ENCODE results near the gene GTPBP6. TPM values are rescaled to one million over a fixed set of nuclear protein-coding genes. Genes with fewer than 3 reads are reported as not detected.
"Not testable (repeated sequence)": the region's sequence is repeated elsewhere in the genome, so short reads cannot be mapped to it uniquely, and the experiment has no call there.

The GTPBP6 gene
- total RNA-seq, 1 experiment from 2014 or later, result 62.6 TPM

DNA sequence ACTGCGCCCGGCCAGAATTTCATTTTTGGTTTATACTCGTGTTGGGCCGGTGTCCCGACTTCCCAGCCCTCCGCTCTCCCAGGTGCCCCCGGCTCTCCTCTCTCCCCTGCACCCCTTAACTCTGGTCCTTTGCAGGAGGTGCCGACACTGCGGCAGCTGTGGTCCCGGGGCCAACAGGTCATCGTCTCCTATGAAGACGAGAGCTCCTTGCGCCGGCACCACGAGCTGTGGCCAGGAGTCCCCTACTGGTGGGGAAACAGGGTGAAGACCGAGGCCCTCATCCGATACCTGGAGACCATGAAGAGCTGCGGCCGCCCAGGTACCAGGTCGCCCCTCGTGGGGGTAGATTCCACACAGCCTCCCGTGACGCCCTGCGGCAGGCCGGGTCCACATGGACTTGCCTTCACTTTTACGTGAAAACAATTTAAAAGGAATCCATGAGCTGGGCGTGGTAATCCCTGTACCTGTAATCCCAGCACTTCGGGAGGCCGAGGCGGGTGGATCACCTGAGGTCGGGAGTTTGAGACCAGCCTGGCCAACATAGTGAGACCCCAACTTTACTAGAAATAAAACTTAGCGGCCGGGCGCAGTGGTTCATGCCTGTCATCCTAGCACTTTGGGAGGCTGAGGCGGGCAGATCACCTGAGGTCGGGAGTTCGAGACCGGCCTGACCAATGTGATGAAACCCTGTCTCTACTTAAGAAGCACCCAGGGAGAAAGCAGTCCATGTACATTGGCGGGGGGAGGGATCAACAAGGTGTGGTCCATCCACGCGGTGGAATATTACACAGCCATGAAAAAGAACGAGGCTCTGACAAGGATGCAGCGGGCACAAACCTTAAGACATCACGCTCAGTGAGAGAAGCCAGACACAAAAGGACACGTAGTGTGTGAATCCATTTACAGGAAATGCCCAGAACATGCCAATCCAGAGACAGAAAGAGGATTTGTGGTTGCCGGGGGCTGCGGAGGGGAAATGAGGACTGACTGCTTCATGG lies 25.4 kb downstream of the GTPBP6 start:
- DNase-seq (ENCODE audit: low spot score), result no peak

DNA sequence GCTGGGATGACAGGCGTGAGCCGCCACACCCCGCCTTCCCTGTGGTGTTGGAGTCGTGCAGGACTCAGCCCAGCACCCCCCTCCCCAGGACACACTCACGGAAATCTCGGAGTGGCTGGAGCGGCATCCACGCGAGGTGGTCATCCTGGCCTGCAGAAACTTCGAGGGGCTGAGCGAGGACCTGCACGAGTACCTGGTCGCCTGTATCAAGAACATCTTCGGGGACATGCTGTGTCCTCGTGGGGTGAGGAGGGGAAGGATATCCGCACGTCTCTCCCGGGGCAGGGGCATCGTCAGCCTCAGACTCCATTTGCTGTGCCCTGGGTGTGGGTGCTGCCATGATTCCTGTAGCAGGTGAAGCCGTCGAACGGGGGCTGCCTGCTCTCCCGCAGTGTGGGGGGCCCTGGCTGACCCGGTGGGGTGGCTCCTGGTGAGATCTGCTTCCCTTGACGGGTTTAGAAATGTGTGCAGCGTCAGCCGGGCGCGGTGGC lies 27.1 kb downstream of the GTPBP6 start:
- no peak for DNase-seq (ENCODE audit: low spot score)

DNA sequence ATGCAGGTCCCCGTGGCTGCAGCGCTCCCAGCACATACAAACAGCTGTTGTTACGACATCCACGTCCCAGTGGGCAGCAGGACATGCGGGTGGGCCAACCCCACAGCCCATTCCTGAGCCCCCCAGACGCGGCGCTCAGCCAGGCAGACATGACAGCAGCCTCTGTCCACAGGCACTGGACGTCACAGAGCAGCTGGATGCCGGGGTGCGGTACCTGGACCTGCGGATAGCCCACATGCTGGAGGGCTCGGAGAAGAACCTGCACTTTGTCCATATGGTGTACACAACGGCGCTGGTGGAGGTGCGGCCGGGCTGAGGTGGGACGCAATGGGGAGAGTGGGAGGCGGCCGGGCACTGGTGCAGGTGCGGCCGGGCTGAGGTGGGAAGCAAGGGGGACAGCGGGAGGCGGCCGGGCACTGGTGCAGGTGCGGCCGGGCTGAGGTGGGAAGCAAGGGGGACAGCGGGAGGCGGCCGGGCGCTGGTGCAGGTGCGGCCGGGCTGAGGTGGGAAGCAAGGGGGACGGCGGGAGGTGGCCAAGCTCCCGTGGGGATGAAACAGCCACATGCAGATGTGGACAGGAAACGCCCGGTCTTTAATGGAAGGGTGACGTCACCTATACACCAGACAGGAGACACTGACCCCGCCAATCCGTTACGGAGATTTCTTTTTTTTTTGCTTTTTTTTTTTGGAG lies 28.0 kb downstream of the GTPBP6 start:
- DNase-seq (ENCODE audit: low spot score), result no peak

DNA sequence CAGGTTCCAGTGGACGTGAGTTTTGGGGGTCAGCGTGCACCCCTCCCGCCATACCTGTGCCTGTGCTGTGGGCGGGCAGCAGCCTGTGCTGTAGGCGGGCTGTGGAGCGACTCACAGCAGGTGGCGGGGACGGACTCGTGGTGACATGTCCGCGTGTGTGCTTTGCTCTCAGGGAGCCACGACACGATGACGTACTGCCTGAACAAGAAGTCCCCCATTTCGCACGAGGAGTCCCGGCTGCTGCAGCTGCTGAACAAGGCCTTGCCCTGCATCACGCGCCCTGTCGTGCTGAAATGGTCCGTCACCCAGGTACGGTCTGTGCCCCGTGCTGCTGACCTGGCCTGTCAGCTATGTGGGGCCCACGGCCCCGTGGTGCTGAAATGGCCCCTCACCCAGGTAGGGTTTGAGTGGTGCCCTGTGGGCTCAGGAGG lies 30.0 kb downstream of the GTPBP6 start:
- no peak for DNase-seq (ENCODE audit: low spot score)

DNA sequence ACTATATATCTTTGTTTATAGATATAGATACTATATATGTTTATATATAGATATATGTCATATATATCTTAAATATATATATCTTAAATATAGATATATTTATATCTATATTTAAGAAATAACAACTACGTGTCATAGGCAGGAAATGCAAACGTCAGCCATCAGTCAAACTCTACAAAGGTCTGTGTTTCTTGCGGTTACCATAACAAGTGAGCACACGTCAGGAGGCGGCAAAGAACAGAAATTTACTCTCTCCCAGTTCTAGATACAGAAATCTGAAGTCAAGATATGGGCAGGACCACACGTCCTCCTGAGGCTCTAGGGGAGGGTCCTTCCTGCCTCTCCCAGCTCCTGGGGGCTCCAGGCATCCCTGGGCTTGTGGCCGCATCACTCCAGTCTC lies 30.9 kb downstream of the GTPBP6 start:
- DNase-seq (ENCODE audit: low spot score), result no peak

DNA sequence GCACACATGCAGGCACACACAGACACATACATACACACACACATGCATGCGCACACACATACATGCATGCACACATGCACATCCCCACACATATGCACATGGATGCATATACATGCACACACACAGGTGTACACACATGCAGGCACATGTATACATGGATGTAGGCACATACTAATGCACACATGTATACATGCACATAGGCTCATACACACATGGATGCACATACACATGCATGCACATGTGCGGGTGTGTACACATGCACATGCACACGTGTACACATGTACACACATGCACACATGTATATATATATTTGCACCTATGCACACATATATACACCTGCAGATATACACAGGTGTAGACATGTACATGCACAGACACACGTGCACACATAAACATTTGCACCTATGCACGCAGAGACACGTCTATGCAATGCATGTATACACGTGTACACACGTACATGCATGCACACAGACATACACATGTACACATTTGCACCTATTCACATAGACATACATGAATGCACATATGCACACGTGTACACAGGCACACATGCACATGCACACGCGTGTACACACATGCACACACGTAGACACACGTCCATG lies 33.4 kb downstream of the GTPBP6 start:
- no peak for DNase-seq (ENCODE audit: low spot score)

DNA sequence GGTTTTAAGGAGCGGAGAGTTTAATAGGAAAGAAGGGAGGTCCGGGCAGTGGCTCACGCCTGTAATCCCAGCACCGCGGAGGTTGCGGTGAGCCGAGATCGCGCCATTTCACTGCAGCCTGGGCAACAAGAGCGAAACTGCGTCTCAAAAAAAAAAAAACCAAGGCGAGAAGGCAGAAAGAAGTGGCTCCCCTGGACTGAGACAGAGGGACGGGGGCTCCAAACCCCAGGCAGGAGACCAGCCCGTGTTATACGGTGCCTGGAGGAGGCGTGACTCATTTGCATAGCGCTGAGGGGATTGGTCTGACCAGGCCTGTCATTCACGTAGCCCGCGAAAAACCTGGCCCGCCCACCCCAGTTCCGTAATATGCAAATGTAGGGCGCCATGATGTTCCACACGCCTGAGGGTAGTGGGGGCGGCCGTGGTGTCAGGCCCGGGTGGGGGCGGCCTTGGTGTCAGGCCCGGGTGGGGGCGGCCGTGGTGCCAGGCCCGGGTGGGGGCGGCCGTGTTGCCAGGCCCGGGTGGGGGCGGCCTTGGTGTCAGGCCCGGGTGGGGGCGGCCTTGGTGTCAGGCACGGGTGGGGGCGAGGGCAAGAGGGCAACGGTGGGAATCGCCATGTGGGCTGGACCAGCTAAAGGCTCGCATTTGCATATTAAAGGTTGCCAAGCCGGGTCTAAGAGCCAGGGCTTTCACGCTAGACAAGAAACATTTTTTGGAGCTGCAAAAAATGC lies 35.3 kb downstream of the GTPBP6 start:
- peak; percentile 92 for DNase-seq (ENCODE audit: low spot score)

DNA sequence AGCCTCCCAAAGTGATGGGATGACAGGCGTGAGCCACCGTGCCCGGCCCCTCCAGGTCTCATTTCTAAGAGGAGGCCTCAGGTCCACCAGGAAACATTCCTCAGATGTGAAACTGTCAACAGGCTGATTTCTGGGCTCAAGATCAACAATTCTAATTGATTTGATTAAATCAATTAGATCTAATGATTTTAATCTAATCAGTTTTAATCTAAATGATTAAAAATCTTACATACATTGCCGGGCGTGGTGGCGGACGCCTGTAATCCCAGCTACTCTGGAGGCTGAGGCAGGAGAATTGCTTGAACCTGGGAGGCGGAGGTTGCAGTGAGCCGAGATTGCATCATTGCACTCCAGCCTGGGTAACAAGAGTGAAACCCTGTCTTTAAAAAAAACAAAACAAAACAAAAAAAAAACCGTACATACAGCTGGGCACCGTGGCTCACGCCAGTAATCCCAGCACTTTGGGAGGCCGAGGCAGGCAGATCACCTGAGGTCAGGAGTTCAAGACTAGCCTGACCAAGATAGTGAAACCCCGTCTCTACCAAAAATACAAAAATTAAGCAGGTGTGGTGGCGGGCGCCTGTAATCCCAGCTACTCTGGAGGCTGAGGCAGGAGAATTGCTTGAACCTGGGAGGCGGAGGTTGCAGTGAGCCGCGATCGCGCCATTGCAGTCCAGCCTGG lies 36.5 kb downstream of the GTPBP6 start:
- DNase-seq (ENCODE audit: low spot score), result not testable (repeated sequence)

DNA sequence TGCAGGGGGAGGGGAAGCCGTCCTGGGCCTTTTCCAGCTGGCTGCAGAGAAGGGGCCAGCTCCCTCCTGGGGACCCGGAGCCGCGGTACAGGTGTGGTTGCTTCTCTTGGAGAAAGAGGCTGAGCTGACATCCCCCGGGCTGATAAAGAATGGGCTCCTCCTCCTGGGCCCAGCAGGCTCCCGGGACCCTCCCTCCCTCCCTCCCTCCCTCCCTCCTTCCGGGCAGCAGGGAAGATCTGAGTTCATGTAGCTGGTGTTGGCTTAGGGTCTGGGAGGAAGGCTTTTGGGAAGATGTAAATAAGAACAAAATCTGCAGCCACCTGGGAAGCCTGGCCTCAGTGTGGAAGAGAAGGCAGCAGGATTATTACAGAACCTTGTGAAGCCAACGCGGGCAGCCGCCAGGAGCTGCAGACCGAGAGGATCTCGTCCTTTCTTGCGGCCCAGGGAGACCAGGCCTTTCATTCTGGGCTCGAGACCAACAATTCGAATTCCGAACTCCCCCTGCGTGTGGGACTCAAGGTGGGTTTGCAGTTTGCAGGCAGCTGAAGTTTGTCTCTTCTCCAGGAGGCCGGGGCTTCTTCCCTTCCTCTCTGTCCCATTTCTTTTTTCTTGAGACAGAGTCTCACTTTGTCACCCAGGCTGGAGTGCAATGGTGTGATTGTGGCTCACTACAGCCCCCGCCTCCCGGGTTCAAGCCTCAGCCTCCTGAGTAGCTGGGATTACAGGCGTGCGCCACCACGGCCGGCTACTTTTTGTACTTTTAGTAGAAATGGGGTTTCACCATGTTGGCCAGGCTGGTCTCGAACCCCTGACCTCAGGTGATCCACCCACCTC lies 37.2 kb downstream of the GTPBP6 start, which contains the start of gene PLCXD1:
TSS of gene PLCXD1 (plus strand) at position 216 of the 834 bp plus-strand sequence. CDS start 2,807 bp downstream, outside the sequence.
- DNase-seq (ENCODE audit: low spot score), result peak; percentile 45

DNA sequence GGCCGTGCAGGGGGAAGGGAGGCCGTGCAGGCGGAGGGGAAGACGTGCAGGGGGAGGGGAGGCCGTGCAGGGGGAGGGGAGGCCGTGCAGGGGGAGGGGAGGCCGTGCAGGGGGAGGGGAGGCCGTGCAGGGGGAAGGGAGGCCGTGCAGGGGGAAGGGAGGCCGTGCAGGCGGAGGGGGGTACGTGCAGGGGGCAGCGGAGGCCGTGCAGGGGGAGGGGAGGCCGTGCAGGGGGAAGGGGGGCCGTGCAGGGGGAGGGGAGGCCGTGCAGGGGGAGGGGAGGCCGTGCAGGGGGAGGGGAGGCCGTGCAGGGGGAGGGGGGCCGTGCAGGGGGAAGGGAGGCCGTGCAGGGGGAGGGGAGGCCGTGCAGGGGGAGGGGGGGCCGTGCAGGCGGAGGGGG lies 37.9 kb downstream of the GTPBP6 start:
- DNase-seq (ENCODE audit: low spot score), result not testable (repeated sequence)

DNA sequence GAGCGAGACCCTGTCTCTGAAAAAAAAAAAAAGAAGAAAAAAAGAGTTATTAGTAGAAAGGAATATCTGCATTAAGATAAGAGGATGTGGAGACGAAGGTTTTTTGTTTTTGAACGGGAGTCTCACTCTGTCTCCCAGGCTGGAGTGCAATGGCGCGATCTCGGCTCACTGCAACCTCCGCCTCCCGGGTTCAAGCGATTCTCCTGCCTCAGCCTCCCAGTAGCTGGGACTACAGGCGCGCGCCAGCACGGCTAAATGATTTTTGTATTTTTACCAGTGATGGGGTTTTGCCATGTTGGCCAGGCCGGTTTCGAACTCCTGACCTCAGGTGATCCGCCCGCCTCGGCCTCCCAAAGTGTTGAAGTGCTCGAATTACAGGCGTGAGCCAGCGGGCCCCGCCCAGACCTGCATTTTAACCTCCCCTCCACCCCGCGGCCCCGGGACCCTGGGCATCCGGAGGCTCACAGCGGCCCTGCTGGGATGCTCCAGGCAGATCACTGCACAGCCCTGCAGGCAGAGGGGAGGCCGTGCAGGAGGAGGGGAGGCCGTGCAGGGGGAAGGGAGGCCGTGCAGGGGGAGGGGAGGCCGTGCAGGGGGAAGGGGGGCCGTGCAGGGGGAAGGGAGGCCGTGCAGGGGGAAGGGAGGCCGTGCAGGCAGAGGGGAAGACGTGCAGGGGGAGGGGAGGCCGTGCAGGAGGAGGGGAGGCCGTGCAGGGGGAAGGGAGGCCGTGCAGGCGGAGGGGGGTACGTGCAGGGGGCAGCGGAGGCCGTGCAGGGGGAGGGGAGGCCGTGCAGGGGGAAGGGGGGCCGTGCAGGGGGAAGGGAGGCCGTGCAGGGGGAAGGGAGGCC lies 38.6 kb downstream of the GTPBP6 start:
- DNase-seq (ENCODE audit: low spot score), result not testable (repeated sequence)

DNA sequence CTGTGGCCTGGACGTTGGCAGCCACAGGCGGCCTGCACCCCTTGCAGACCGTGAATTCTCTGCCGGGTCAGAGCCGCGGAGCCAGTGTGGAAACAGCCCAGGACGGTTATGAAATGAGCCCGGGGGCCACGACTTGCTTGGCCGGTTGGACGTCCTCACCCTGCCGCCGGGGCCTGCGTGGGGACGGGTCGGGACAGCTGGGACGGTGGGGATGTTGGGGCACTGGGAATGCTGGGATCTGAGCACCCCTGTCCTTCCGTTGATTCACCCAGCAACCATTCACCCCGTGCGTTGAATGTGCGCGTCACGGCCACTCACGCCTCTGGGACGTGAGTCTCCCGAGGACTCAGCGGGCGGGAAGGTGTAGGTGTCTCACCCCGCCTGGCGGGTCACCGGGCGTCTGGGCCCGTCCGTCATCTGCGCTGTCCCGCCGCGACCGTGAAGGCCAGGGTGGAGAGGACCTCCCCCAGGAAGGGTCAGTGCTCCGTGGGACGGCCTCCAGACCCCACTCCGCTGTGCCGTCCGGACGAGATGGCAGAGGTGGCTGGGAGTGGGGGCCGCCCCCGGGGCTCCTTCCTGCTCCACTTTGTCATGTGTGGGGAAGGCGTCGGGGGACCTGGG lies 41.9 kb downstream of the GTPBP6 start:
- no peak for DNase-seq (ENCODE audit: low spot score)

DNA sequence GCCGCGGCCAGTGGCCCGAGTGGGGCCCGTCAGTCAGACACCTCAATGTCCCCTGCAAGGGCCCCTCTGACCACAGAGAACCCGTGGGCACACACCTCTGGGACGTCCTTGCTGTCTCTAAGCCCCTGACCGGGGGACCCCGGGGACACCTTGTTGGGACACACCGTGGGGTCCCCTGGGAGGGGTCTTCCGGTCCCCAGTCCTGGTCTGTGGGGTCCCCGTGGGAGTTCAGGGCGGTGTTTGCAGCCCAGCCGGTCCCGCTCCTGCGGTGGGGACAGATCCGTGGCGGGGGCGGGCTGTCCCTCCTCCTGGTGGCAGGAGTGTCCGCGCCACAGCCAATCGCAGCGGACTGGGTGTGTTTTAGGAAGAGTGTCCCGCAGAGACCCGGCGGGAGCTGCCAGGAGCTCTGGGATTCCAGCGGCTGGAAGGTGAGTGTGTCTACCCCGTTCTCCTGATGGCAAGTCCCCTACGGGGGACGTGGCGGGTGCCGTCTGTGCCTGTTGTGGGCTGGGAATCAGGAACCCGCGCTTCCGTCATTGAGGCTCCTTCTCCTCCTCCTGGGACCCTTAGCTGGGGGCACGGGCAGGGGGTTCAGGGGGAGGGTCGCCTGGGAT lies 42.5 kb downstream of the GTPBP6 start:
- DNase-seq (ENCODE audit: low spot score), result peak; percentile 67

DNA sequence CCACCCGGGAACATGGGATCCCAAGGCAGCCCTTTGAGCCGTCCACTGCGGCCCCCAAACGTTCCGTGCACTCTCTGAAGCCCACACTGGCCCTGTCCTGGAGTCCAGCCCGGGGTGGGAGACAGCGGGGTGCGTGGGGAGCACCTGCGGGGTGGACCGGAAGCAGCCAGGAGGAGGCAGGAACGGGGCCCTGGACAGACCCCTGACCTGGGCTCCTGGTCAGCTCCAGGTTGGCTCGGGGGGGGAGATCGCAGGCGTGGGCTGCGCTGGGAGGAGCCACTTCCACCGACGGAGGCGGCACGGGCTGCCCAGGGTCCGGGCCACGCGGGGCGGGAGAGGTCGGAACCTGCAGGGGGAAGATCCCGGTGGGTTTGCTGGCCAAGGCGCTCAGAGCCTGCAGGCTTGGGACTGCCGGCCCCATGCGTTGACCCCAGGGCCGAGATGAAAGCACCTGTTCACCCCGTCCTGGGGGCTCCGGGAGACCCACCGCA lies 43.1 kb downstream of the GTPBP6 start:
- DNase-seq (ENCODE audit: low spot score), result no peak

DNA sequence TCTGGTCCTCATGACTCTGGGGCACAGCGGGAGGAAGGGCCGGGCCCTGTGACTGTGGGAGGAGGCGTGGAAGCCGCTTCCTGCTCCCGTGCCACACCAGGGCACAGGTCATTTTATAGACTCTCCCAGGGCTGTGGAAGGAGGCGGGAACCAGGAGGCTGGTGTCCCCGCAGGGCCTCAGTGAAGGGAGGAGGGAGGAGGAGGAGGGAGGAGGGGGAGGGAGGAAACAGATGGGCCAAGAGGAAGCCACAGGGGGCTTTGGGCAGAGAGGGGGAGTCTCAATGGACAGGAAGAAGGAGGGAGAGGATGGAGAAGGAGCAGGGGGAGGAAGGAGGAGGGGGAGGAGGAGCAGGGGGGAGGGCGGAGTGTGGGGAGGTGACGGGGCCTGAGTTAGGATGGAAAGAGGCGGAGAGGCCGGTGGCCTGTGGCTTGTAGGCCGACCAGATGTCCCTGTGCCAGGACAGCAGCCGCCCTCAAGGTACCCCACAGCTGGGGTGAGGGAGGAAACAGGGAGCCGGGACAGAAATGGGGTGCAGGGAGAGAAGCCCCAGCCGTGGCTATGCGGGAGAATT lies 43.6 kb downstream of the GTPBP6 start:
- DNase-seq (ENCODE audit: low spot score), result no peak

DNA sequence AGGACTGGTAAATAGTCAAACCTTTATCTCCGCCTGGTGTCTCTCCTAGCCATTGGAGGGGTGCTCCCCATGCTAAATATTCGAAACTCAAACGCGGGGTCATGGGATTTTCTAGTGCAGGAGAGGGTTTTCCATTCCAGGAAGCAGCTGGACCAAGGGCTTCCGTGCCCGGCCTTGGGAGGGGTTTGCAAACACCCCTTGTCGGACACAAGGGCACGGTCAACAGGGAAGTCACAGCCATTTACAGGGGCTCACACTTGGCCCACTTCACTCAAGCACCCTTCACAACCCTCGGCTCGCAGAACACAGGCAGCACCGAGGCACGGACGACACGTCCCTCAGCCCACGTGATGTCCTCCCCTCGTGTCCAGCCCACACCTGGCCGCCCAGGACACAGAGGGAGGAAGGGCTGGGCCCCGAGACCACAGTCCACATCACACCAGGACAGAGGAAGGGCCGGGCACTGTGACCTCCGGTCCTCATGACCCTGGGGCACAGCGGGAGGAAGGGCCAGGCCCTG lies 47.7 kb downstream of the GTPBP6 start:
- no peak for DNase-seq (ENCODE audit: low spot score)

DNA sequence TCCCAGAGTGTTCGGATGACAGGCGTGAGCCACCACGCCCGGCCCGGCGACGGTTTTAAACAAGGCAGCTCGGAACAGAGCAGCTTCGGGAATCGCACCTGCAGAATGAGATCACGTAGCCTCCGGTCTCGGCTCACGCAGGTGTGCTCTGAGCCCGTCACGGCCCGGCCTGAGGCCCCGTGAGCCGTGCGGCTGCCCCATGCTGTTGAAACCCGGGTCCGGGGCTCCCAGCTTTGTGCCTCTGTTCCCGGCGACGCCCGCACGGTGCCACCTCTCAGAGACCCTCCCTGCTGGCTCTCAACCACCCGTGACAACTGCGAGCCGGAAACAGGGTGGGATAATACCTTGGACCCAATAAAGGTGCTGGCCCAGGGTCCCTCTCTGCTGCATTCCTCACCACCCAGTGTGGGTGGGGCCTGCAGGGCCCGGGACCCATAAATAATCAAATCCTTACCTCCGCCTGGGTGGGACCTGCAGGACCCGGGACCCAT lies 50.8 kb downstream of the GTPBP6 start:
- no peak for DNase-seq (ENCODE audit: low spot score)
